GM21390 (cell line): ENCODE measurements around the gene CCDC141.
A peak's percentile ranks its signal among the peaks of the same experiment; 100 is the strongest.
"Not testable (repeated sequence)": the region's sequence is repeated elsewhere in the genome, so short reads cannot be mapped to it uniquely, and the experiment has no call there.

Source experiments
- ATAC-seq: cut with Tn5 transposase; IDR thresholded peaks from one replicate; pipeline ENCODE4 v1.9.1; 2021; ENCODE audit not compliant: unreplicated experiment

The CCDC141 gene

DNA sequence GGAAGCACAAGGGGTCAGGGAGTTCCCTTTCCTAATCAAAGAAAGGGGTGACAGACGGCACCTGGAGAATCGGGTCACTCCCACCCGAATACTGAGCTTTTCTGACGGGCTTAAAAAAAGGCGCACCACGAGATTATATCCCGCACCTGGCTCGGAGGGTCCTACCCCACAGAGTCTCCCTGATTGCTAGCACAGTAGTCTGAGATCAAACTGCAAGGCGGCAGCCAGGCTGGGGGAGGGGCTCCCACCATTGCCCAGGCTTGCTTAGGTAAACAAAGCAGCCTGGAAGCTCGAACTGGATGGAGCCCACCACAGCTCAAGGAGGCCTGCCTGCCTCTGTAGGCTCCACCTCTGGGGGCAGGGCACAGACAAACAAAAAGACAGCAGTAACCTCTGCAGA is 67.3 kb downstream of the CCDC141 start:
- ATAC-seq, result not testable (repeated sequence)

GRCh38 chr2:178980815-178981214 is 69.1 kb downstream of the CCDC141 start:
- ATAC-seq, result no peak

DNA sequence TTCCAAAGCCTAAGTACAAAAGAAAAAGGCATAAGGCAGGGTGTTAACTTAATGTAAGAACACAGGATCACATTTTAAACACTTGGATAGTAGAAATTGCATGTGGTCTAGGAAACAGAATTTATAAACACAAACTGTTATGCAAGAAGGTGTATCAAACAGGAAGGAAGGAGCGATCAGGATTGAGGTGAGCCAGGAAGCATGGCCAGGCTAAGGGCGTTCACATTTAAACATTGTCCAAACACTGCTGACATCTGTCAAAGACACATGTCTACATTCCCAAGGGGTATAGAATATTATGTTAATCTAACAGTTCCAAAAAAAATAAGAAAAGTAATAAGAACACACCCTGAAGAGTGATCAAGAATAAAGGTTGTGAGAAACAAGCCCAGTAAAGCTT is 71.3 kb downstream of the CCDC141 start:
- ATAC-seq, result no peak

GRCh38 chr2:178976351-178976750 is 73.6 kb downstream of the CCDC141 start:
- ATAC-seq, result no peak

- no peak for ATAC-seq
These were observed 87.0 kb downstream of the CCDC141 start for GRCh38 chr2:178962805-178963433.

DNA sequence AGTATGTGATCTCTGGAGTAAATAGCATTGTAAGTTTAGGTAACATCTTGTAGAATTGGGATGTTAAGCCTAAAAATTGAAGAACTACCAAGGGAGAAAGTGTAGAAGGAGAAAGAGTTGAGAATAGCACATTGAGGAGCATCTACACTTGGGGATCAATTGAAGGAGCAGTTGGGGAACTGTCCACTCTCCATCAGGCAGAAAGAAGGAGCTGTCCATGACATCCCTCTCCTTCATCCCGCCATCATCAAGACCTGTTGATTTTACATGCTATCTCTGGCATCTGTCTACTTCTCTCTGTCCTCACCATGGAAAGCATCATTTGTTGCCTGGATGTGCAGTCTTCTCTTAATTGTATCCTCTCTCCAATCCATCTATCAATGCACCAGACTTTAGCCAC is 87.8 kb downstream of the CCDC141 start:
- no peak for ATAC-seq

DNA sequence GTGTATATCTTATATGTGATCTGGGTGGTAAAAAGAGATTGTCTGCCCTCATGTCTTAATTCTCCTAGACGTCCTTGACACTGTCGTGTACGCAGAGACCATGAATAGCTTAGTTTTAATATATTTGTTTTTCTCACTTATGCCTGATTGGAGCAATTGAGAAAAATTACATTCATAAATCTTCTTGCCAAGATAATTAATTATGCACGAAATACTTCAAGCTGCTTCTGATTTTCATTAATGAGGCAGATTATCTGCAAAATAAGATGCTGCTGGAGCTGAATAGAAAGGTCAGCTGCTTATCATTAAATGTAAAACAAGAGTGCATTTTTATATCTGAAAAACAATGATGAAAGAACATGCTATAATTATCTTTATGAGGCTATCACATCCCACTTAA is 95.9 kb downstream of the CCDC141 start:
- ATAC-seq, result no peak

DNA sequence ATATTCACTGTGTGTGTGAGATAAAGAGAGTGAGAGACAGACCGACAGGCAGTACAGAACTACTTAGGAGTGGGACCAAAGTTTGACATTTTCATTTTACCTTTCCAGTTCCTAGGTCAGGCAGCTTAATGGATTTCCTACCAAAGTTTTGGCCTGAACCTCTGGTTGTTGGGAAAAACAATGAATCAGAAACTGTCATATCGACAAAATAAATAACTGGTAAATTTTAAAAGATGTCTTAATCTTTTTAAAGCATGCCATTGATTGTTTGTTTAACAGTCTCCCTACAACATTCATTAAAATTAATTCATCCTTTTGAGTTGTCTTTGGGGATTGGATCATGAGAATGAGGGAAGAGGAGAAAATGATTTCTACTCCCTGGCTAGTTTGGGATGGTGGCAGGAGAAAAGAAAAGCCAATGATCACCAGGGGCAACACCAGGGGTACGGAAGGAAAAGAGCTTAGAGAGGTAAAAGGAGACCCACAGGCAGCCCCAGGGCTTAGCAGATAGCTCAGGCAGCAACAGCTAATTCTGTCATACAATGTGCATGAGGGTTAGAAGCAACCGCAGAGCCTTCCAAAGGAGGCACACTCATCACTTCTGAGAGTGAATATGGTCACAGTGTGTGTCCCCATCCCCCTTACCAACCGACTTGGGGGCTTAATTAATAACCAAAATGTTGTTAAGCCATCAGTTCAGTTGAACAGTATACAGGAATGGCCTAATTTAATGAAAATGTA is 98.5 kb downstream of the CCDC141 start:
- ATAC-seq, result no peak

DNA sequence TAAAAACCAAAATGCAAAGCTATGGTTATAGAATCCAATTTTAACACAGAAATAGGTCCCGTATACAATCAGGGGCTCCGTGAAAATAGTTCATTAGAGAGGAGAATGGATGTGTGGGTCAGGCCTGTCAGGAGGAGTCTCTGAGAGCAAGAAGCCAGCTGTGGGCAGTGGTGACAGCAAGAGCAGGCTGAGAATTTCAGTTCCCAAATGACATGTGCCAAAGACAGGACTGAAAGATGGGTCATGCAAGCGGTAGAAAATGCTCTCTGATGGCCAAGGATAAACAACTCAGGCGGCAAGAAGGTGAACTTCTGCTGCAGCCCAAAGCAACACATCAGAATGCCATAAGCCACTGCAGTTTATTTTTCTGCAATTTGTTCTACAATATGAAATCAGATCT is 100.4 kb downstream of the CCDC141 start:
- peak; percentile 85 for ATAC-seq

DNA sequence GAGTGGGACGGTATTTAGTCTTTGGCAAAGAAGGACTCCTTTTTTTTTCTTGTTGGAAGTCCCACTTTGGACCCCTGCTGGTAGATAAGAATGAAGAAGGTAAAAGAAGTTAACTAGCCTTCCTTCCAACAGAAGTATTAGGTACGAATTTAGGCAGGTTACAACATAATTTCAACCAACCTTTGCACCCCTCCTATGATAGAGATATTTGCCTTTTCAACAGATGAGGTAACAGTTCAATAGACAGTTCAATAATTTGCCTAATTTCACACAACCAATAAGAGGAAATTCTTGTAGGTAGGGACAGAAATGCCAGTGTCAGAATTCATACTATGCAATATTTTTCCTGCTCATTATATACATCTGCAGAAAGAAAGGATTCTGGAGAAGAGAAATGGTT is 100.8 kb downstream of the CCDC141 start:
- no peak for ATAC-seq

DNA sequence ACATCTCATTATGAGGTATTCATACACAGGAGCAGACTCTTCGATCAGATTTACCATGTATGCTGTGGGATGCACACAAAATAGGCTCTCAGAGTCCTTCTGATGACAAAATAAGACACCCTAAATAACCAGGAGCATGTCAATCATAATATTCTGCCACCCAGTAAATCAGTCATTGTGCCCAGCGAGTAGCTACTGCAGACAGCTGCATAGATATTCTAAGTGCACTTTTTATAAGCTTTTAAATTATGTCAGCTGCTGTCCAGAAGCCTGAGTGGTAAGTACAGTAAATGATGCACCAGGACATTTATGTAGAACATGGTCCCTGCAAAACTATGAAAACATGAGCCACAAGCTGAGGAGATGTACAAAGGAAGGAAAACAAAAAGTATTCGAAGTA is 102.9 kb downstream of the CCDC141 start:
- ATAC-seq, result no peak

DNA sequence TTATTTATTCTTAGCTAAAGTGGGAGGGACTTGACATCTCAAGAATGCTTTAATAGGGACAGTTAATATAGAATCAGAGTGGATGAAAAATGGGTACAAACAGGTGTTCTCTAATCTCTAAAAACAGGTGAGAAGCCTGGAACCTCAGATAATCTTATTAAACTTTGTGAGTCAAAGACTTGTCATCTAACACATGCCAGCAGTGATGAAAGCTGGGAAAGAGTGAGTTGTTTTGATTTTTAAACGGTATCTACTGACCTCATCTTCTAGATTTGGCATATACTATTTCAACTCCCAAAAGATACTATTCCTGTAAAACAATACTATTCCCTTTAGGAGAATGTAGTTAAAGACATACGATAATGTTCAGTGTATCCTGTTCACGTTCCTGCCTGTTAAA is 103.4 kb downstream of the CCDC141 start:
- ATAC-seq, result no peak

DNA sequence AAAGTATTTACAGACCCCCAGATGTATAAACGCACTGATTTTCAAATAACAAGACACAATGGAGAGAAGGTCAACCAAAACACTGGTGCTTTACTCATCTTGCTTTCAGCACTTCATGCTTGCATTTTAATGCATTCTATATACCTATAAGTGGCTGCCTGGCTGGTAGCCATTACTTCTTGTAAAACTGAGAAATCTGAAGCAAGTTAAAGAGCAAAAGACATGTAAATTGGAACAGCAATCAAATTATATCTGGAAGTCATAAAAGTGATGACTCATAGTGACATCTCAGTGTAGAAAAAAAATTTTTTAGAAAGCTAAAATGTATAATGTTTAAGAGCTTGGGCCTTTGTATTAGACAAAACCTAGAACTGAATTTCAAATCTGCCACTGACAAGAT is 106.2 kb downstream of the CCDC141 start:
- no peak for ATAC-seq

DNA sequence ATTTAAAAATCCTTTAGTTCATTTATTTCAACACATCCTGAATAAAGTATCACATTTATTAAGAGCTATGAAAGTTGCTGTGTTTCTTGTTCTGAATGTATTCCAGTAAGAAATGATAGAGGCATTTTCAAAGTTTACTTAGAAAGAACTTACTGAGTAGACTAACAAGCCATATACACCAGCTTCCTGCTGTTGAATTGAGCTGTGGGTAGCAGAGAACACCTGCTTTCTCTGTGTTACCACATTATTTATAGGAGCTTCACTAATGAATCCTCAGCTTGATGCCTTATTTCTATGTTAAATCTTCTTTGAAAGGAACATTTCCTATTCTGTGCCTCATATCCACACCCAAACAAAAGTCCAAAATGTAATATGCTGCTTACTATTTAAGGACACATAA is 115.4 kb downstream of the CCDC141 start:
- ATAC-seq, result no peak

GRCh38 chr2:178933493-178933892 is 116.4 kb downstream of the CCDC141 start:
- ATAC-seq, result no peak

DNA sequence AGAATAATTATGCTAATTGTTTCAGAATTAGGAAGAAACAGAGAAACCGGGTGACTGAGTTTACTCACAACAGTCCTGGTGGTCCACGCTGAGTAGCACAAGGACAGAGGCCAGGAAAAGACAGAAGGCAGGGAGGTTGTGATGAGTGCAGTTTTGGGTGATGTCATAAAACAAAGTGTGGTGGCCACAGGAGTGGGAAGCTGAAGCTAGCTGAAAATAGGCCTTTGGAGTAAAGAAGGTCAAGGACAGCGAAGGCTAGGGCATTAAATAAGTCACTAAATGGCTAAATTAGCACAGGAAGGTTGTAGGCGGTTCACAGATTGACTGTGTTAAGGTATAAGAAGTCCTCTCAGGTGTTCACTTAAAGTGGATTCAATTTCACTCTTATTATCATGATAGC is 121.9 kb downstream of the CCDC141 start:
- ATAC-seq, result no peak

DNA sequence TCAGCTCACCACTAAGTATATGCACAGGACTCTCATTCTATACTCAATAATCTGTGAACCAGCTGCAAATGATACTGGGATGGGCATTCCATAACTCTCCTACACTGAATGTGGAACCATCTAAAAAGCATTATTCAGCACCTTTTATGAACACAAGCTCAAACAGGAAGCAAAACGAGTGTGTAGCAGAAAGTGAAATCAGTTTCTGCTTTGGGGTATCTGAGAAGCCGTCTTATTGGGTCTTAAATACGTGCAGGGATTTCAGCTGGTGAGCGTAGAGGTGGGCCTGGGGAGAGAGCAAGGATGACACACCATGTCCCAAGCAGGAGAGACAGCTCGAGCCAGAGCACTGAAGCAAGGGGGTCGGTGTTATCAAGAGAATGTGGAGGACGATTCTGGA is 122.8 kb downstream of the CCDC141 start:
- ATAC-seq, result peak; percentile 64

DNA sequence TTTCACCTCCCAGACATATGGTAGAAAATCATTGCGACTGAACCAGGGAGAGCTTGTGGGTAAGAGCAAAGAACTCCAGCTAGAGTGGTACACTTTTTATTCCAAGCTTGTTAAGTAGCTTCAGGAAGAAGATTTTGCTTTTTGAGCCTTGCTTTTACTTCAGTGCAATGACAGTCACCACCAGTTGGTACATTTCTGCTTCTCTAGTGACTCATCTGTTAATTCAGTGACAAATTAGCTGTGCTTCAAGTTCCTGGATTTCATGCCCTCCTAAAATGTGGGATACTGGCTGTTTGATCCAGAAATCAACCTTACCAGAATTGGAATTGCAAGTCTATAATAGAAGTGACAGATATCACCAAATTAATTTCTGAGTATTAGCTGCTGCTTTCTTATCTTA is 125.1 kb downstream of the CCDC141 start:
- ATAC-seq, result no peak

DNA sequence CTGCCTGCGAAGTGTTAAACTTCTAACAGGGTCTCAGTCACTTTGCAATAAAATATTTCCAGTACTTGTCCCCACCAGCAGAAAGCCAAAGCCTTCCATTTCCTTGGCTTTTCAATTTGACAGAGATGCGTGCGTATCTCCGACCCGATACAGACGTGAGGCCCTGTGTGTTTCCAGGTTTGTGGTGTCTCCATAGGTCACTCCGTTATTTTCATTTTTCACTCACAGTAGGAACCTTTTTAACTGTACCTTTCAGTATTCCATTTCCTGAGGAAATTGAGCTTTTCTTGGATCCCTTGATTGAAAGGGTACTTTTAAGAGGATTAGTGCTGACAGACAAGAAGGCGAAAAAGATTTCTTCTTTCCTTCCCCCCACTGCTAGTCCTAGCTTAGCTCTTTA is 126.4 kb downstream of the CCDC141 start:
- ATAC-seq, result no peak

DNA sequence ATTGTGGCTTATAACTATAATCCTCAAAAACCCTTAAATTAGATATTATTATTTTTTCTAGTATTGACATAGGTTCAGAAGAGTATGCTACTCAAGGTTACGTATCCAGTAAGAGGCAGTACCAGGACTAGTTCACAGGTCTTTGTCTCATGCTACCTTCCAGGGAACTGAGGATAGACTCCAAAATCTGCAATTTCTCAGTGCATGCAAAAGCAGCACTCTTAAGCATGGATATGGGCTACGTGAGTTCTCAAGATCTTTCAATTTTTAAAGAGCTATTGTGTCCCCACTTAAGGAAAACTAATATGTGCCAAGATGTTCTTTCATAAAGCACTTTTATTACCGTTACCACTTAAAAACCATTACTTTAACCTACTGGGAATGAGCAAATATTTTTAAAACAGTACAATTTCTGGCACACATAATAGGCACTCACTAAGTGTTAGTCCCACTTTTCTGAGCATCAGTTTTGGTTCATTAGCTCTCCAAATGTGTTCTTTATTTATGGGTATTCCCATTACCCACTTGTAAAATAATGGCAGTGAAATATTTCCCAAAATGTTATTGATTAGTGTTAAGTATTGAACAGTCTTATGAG is 128.9 kb downstream of the CCDC141 start:
- no peak for ATAC-seq

- ATAC-seq, result no peak
These were observed 132.4 kb downstream of the CCDC141 start for GRCh38 chr2:178917555-178917954.

- ATAC-seq, result no peak
These were observed 134.3 kb downstream of the CCDC141 start for GRCh38 chr2:178915423-178916173.
